ENCODE data around the gene ANKK1. TPM values are rescaled to one million over a fixed set of nuclear protein-coding genes. Genes with fewer than 3 reads are reported as not detected.

ANKK1 gene
- total and polyA plus RNA-seq, 2 of the 8 experiments (the other 6 are each of a cell fraction or from before 2014, with no cell fraction given): 0.11 TPM; not detected in 1

DNA sequence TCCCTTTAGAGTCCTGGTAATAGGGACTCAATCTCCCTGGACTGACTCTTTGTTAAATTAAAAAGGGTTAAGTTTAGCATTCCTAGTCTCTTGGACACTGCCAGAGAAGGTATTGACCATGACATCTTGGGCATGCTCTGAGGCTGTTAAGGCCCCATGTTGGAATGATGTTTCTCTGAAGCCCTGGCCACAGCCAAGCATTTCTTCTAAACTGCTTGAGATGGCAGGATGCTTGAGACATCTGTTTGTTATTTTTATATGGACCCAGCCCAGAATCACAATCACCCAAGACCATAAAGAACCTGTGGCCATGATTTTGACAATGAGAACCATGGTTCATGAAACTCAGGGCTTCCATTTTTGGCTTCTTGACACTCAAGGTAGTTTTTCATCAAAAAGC, 5.5 kb upstream of the ANKK1 start (continued):
- TF ChIP-seq SUZ12 (IDR thresholded peaks at IDR 0.05; ENCODE audit: low read length) (no peak), SP2 (IDR thresholded peaks at IDR 0.05; ENCODE audit: low read length) (no peak), HDAC6 (IDR thresholded peaks at IDR 0.05; ENCODE audit: low read depth, low read length) (no peak), RXRA (IDR thresholded peaks at IDR 0.05; ENCODE audit: insufficient read depth, low read depth, low read length) (no peak), GABPA (IDR thresholded peaks at IDR 0.05; ENCODE audit: borderline replicate concordance, insufficient read depth, low read length) (no peak), YY1 (IDR thresholded peaks at IDR 0.05; ENCODE audit: low read depth, low read length) (no peak), JUN (IDR thresholded peaks at IDR 0.05; ENCODE audit: low read depth, low read length) (no peak), HDAC2 (IDR thresholded peaks at IDR 0.05; ENCODE audit: borderline replicate concordance in 1 of 2, low read depth in 2 of 2, low read length in 2 of 2) (no peak), CEBPB (IDR thresholded peaks at IDR 0.05; ENCODE audit: low read depth, low read length) (no peak), POU5F1 (IDR thresholded peaks at IDR 0.05; ENCODE audit: low read depth, low read length) (no peak), JUND (IDR thresholded peaks at IDR 0.05; ENCODE audit: low read length) (no peak), EGR1 (IDR thresholded peaks at IDR 0.05; ENCODE audit: borderline replicate concordance, low read depth, low read length) (no peak), SIRT6 (IDR thresholded peaks at IDR 0.05; ENCODE audit: low read length) (no peak), EP300 (IDR thresholded peaks at IDR 0.05; ENCODE audit: borderline replicate concordance in 1 of 2, low read depth in 2 of 2, low read length in 2 of 2) (no peak), CHD1 (IDR thresholded peaks at IDR 0.05; ENCODE audit: low read depth, low read length) (no peak)
